Astrocyte of the cerebellum (primary cell): ENCODE measurements around the gene ERI2.

ENCODE experiments used
- DNase-seq: peaks from one replicate; pipeline ENCODE4 v3.0.0-alpha.2; 2011; ENCODE audit warnings: low read depth
- H3K4me3 ChIP-seq: 2 replicates; pipeline ENCODE4 v1.5.1; 2011; ENCODE audit warnings: mild to moderate bottlenecking, low read depth, low read length, moderate library complexity
- in situ Hi-C: cut with HindIII; loops from 2 replicates; pipeline ENCODE4 v1.10.0; 2017; ENCODE audit warnings: low sequenced_read_pairs
- TF ChIP-seq, protein P1 (sequence below): IDR thresholded peaks from 2 replicates; pipeline ENCODE4 v1.5.1; 2012; ENCODE audit warnings: low read length, low read depth, moderate library complexity, mild to moderate bottlenecking; ENCODE audit errors: missing control alignments

ERI2 gene

DNA sequence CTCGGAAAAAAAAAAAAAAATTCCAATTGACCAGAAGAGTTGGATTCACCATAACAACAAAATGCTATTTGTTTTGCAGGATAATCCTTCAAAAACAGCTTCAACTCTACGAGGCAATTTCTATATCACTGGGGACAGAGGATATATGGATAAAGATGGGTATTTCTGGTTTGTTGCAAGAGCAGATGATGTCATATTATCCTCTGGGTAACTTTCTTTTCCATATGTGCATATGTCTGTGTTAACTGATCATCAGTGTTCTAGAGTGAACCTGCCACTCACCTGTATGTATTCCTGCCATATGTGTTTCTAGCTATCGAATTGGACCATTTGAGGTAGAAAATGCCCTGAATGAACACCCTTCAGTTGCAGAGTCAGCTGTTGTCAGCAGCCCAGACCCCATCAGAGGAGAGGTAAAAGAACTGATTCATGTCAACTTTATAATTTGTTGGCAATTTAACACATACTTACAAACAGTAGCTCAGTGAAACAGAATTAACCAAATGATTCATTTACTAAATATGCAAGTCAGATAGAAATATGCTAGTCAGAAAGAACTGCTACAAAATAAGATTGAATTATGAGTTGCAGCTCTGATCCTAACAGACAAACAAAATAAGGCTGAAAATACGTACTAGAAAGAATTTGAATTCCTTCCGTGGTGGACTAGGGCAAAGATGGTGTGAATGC, 14.2 kb downstream of the ERI2 start:
- no peak for DNase-seq
- H3K4me3 ChIP-seq: no peak overlapping the region
- in situ Hi-C loops: no loop called here
- TF ChIP-seq, protein P1, sequence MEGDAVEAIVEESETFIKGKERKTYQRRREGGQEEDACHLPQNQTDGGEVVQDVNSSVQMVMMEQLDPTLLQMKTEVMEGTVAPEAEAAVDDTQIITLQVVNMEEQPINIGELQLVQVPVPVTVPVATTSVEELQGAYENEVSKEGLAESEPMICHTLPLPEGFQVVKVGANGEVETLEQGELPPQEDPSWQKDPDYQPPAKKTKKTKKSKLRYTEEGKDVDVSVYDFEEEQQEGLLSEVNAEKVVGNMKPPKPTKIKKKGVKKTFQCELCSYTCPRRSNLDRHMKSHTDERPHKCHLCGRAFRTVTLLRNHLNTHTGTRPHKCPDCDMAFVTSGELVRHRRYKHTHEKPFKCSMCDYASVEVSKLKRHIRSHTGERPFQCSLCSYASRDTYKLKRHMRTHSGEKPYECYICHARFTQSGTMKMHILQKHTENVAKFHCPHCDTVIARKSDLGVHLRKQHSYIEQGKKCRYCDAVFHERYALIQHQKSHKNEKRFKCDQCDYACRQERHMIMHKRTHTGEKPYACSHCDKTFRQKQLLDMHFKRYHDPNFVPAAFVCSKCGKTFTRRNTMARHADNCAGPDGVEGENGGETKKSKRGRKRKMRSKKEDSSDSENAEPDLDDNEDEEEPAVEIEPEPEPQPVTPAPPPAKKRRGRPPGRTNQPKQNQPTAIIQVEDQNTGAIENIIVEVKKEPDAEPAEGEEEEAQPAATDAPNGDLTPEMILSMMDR: no peak

DNA sequence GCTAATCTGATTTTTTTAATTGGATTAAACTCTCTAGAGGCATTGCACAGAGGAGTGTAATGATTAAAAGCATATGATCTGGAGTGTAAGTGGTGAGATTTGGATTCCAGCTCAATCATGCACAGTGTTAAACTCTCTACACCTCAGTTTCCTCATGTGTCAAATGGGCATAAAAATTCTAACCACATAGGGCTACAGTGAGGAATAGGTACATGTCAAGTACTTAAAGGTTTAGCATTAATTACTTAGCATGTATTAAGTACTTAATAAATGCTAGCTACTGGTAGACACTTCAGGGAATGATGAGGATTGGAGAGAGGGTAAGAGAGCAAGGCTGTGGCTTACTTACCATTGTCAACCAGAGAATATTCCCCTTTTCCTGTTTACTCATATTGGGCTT, 17.1 kb downstream of the ERI2 start:
- TF ChIP-seq, protein P1: no peak
- no peak for DNase-seq
- in situ Hi-C loops: no loop called here
- H3K4me3 ChIP-seq: no peak overlapping the region

DNA sequence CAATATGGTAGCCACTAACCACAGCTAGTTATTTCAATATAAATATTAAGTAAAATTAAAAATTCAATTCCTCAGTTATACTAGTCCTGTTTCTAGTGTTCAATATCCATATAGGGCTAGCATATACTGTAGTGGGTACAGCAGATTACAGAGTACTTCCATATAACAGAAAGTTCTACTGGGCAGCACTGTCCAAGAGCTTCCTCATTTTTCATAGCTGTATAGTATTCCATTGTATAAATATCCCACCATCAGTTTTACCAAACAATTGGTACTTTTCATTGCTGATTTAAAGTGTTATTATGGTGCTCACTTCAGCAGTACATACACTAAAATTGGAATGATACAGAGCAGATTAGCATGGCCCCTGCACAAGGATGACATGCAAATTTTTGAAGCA, 22.1 kb downstream of the ERI2 start:
- no peak overlapping the region for H3K4me3 ChIP-seq
- in situ Hi-C loops: no loop called here
- no peak for DNase-seq
- TF ChIP-seq, protein P1: no peak

DNA sequence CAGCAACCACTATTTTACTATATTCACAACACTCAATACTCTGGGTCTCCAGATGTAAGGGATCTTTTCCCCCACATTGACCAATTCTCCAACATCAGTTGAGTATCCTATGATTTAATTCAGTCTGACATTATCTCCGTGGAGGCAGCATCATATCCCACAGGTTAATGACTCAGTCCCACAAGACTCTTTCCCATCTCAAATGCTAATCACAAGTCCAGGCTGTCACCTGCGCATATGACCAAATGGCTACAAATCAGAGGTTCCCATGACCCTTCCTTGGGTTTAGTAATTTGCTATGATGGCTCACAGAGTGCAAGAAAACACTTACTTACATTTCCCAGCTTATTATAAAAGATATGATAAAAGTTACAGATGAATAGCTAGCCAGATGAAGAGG, 23.8 kb downstream of the ERI2 start:
- TF ChIP-seq, protein P1: no peak

DNA sequence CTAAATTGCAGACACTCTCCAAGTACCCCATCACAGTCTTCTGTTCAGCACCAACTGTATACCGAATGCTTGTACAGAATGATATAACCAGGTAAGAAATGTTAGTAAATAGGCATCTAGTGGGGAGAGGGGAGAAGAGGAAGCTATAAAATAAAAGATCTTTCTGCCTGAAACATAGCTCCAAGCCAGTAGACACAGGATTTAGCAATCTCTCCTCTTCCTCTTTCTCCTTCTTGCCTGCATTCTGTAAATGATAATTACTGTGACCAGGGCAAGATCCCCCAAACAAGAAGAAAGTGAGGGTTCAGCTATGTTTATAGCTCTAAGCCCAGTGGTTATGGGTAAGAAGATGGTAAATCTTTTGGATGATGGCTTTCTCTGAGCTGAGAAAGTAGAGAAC, 24.6 kb downstream of the ERI2 start:
- TF ChIP-seq, protein P1: no peak
- H3K4me3 ChIP-seq: no peak overlapping the region
- no peak for DNase-seq
- in situ Hi-C loops: no loop called here

More for the DNA sequence above, 23.8 kb downstream of the ERI2 start:
- no peak for DNase-seq
- in situ Hi-C loops: no loop called here
- no peak overlapping the region for H3K4me3 ChIP-seq

DNA sequence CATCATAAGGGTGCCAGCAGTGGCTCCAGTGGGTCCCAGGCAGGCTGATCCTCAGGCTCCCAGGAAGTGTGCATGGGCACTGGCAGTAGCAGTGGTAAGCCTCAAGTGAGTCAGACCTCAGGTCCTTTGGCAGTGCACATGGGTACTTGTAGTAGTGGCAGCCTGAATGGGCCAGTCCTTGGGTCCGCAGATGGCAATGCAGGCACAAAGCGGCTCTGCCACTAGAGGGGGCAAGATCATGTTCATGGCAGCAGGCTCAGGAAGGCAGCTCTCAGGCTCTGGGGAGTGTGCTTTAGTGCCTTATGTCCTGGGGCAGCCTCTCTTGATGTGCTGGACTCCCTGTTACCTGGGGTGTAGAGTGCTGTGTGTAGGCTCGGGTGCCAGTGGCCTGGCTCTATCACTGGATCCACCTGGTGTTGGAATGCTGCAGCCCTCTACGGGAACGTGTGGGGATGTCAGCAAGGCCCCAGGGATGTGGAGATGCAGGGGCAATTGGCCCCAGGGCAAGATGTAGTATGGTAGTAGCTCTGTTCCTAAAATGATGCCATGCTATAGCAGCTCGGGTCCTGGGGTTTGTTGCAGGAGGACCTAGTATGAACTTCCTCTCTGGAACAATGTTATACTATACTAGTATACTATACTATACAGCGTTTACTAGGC, 31.4 kb downstream of the ERI2 start:
- TF ChIP-seq, protein P1: peak; percentile 75
- H3K4me3 ChIP-seq: no peak overlapping the region
- in situ Hi-C loops: no loop called here
- no peak for DNase-seq
